Stomach (tissue), 4 donors: Measurements from ENCODE around the gene PAQR7.

Experiments used
- CTCF ChIP-seq, 7 experiments: fragments of 450-650 bp in 4 of 7; fragments of 200-600 bp in 3 of 7; sonication (generic) in 3 of 7; IDR thresholded peaks; one replicate each; pipeline ENCODE4 v1.5.1; 2016 to 2019; ENCODE audit warnings: antibody characterized with exemption in 7 of 7, control low read depth in 2 of 7, mild to moderate bottlenecking in 1 of 7
- EP300 ChIP-seq: sonication (generic); formaldehyde crosslinking; IDR thresholded peaks from one replicate; pipeline ENCODE4 v1.6.1; 2017; ENCODE audit warnings: antibody characterized with exemption
- POLR2A ChIP-seq, 4 donors: fragments of 450-650 bp; IDR thresholded peaks; one replicate each; pipeline ENCODE4 v1.6.1; 2016; ENCODE audit warnings: antibody characterized with exemption in 4 of 4, control low read depth in 2 of 4, mild to moderate bottlenecking in 1 of 4, moderate library complexity in 1 of 4
- POLR2AphosphoS5 ChIP-seq, 3 donors: sonication (generic); formaldehyde crosslinking; IDR thresholded peaks; one replicate each; pipeline ENCODE4 v1.6.1; 2016; ENCODE audit warnings: antibody characterized with exemption in 3 of 3

- TF ChIP-seq POLR2AphosphoS5 (IDR thresholded peaks at IDR 0.05) (no peak), POLR2A (IDR thresholded peaks at IDR 0.05) (no peak), CTCF (IDR thresholded peaks at IDR 0.05) (no peak), EP300 (no peak)
These were observed 43.1 kb upstream of the PAQR7 start for GRCh38 chr1:25918615-25919014.
